Ramos (cell line): Measurements from ENCODE around the gene KLF15.

Source experiments
- in situ Hi-C: fragments of 300-500 bp; cut with MboI; formaldehyde crosslinking; loops from one replicate; pipeline ENCODE4 v1.14.3; 2022; ENCODE audit warnings: low sequenced_read_pairs; ENCODE audit not compliant: unreplicated experiment

Gene KLF15

GRCh38 chr3:126390201-126390600 is 33.0 kb upstream of the KLF15 start:
- in situ Hi-C loops = no loop called here

GRCh38 chr3:126389794-126390146 is 32.6 kb upstream of the KLF15 start:
- in situ Hi-C loops = loop anchor here (5.0 kb wide), 1 partner anchor 142 kb away; no protein-coding TSS in a partner anchor

GRCh38 chr3:126389112-126389793 is 32.0 kb upstream of the KLF15 start:
- in situ Hi-C loops = loop anchor here (5.0 kb wide), 1 partner anchor 142 kb away; no protein-coding TSS in a partner anchor

GRCh38 chr3:126381966-126382365 is 24.8 kb upstream of the KLF15 start:
- in situ Hi-C loops = no loop called here

- in situ Hi-C loops = no loop called here
Observed at GRCh38 chr3:126380011-126380768, 23.0 kb upstream of the KLF15 start.

- in situ Hi-C loops = no loop called here
Observed at GRCh38 chr3:126378341-126378751, 21.1 kb upstream of the KLF15 start.

GRCh38 chr3:126377211-126377610 is 20.0 kb upstream of the KLF15 start:
- in situ Hi-C loops = no loop called here

GRCh38 chr3:126376444-126376843 is 19.2 kb upstream of the KLF15 start:
- in situ Hi-C loops = no loop called here

GRCh38 chr3:126375835-126376331 is 18.7 kb upstream of the KLF15 start:
- in situ Hi-C loops = no loop called here

- in situ Hi-C loops = no loop called here
Observed at GRCh38 chr3:126373682-126374601, 16.7 kb upstream of the KLF15 start.

GRCh38 chr3:126373146-126373613 is 16.0 kb upstream of the KLF15 start:
- in situ Hi-C loops = no loop called here

- in situ Hi-C loops = no loop called here
Observed at GRCh38 chr3:126372413-126373145, 15.4 kb upstream of the KLF15 start.

- in situ Hi-C loops = no loop called here
Observed at GRCh38 chr3:126371096-126371705, 14.0 kb upstream of the KLF15 start.

GRCh38 chr3:126370606-126371005 is 13.4 kb upstream of the KLF15 start:
- in situ Hi-C loops = no loop called here

- in situ Hi-C loops = no loop called here
Observed at GRCh38 chr3:126370055-126370454, 12.8 kb upstream of the KLF15 start.

- in situ Hi-C loops = no loop called here
Observed at GRCh38 chr3:126369490-126369889, 12.3 kb upstream of the KLF15 start.

- in situ Hi-C loops = no loop called here
Observed at GRCh38 chr3:126367316-126367805, 10.2 kb upstream of the KLF15 start.

GRCh38 chr3:126365351-126366277 is 8.4 kb upstream of the KLF15 start:
- in situ Hi-C loops = no loop called here
